Stimulated activated CD4-positive, alpha-beta T cell treated with anti-CD3 and anti-CD28 coated beads, Interleukin-15, amount 100 ng/mL, for 24 hours (primary cell): ENCODE results near the gene ASAP3.

ENCODE experiments used
- DNase-seq: peaks from one replicate; pipeline ENCODE4 v3.0.0-alpha.2; 2020

ASAP3 gene

DNA sequence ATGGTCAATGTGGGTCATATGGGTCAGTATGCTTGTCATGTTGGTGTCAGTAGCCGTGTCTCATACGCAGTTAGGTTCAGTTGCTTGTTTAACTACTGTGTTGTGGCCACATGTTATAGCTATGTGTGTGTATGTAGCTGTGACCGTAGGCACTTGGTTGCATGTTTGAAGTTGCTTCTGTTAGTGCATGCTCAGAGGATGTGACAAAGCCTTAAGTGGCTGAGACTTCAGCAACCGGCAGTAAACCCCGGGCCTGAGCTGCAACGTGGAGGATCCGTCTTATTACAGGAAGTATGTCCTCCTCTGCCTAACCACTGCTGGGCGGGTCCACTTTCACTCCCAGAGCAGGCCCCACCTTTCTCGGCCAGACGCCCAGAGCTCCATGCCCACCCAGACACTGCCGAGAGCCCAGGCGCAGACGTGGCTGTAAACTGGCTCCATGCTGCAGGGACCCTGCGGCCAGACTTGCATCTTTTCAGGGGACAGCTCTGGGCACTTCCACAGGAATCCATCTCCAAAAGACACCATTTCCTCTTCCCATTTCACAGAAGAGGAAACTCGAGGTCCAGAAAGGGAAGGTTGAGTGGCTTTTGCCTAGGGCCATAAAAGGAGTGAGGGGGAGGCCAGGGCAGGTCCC, 61.6 kb downstream of the ASAP3 start:
- DNase-seq: peak; percentile 64

DNA sequence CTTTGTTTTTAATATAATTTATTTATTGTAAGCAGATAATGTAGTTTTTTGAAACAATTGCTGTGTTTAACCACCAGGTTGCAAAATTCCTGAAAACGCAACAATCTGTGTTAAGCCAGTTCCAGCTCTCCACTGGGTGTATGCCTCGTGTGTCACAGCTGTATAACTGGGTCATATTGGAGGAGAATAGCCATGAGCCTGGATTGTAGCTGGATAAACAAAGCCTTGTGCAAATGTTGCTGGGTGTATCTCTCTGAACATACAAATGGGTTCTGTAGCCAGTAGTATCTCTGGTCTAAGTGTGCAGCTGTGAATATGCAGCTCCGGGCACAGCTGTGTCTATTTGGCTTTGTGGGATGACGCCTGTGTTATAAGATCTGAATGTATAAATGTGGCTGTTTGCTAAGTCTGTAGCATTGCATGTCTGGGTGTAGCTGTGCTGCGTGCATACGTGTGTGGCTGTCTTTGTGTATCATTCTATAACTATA, 62.2 kb downstream of the ASAP3 start:
- DNase-seq: no peak

DNA sequence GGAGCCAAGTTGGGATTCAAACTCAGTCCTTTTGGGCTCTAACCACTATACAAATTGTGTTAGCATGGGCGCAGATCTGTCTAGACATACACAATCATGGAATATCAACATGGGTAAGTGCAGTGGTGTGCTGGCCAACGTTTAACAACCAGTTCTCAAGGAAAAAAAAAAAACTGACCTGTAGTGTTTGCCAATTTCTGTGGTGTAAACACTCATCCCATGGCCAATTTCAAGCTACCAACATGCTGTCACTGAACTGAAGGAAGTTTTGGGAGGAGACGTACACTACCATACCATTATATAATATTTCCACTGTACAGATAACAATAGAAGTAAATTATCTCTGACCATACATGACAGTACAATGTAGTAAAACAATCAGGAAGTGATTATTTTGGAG, 62.6 kb downstream of the ASAP3 start:
- DNase-seq: no peak

DNA sequence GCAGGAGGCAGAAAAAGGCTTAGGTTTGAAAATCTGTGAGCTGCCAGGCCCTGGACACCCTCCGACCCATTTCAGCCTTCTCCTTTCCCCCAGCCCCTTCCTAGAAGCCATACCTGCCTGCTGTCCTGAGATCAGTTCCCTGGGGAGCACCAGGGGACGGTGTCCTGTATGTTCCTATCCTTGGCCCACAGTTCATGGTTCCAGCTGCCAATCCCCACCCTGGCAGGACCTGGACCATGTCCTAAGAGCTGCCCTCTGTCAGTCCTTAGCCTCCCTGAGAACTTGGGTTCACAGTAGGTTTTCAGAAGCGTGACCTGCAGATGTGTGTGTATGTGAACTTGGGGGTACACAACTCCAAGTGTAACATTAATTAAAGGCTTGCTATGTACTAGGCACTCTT, 63.2 kb downstream of the ASAP3 start:
- no peak for DNase-seq

DNA sequence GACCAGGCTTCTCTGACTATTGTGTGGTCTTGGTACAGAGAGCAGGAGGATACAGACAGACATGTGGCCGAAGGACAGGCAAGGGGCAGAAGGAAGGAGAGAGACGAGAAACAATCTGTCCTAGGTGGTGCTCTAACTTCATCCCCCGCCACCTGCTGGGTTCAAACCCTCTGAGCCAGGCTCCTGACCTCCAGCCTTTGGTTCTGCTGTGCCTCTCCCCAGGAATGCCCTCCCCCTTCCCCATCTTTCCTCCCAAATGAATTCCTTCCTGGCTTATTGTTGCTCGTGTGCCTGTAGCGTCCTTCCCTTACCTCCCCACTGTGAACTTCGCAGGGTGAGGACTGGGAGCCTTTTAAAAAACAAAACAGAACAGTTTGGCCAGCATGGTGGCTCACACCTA, 64.8 kb downstream of the ASAP3 start:
- DNase-seq: no peak

DNA sequence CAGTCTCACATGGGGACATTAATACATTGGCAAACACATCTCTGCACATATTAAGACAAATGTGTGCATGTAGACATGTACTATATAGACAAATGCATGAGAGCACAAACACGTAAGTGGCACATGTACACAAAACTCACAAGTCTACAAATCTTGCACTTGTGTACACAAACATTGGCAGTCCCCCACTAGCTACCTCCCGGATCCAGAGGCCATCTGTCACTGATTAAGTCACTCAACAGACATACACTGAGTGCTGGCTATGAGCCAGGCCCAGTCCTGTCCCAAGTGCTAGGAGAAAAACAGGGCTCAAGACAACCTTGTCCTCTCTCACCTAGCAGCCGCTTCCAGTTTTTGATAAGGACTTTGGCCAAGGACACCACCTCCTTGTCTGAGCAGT, 66.4 kb downstream of the ASAP3 start:
- no peak for DNase-seq

DNA sequence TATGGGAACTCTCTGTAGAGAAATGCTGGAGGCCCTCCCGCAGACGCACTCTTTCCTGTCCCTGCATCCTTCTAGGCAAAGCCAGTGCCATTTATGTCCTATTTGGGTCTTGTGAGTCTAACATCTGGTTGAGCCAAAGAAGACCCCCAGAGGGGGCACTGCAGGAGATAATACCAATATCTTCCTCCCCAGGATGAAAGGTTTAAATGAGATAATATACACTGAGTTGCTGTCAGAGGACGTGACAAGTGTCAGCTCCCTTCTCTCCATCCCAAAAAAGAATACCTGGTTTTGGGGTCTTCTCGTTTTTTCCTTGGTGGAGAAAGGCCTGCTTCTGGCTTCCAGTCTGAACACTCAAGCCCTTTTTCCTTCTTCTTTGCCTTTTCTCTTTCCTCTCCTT, 67.0 kb downstream of the ASAP3 start:
- no peak for DNase-seq

DNA sequence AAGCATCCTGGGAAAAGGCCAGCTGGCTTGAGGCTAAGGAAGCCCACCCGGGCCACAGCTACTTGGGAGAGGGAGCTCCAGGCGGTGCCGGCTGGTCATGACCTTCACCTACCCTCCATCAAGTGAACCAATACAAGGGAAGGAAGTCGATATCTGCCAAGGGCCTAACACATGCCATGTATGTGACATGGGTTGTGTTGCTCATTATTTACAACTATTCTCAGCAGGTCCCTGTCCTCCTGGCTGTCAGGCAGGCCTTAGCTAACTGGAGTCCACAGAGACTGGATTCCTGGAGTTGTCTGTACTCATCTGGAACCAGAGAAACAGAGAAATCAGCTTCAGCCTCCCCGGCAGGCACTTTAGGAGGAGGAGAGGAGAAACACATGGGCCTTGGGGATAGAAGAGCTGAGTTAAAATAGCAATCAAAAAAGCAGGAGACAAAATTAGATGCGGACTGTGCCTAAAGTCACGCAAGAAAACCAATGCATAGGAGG, 75.1 kb downstream of the ASAP3 start:
- no peak for DNase-seq

DNA sequence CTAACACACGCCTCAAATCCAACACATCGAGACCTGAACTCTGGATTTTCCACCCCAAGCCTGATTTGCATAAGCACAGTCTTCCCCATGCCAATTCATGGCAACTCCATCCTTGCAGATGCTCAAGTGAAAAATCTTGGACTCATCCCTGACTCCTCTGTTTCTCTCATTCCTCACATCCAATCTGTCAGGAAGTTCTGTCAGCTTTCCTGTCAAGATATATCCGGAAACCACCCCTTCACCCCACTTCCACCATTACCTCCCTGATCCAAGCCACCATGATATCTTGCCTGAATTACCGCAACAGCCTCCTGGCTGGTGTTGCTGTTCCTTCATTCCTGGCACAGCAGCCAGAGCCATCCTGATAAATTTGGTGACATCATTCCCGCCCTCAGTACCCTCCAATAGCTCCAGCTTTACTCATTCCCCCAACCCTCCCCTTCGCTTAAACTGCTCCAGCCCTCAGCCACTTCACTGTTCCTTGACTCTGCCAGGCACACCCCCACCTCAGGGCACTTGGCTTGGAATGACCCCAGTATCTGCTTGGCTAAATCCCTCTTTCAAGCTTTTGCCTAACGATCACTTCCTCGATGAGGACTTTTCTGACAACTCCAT, 76.9 kb downstream of the ASAP3 start:
- DNase-seq: no peak

DNA sequence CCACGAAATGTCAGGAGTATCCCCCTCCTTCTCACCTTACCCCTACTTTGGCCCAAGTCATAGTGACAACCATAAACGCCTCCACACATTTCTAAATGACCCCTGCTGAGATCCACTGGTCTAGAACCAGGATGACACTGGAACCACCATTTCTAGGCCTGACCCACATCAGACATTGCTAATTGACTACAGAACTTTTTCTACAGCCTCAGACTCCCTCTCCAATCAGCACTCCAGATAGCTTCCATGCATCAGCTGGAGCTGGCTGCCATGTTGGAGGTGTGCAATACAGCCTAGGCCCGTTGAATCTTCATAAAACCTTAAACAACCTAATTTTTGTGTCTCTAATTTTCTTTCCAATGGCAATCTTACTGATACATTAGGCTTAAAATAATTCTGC, 78.0 kb downstream of the ASAP3 start:
- DNase-seq: no peak

DNA sequence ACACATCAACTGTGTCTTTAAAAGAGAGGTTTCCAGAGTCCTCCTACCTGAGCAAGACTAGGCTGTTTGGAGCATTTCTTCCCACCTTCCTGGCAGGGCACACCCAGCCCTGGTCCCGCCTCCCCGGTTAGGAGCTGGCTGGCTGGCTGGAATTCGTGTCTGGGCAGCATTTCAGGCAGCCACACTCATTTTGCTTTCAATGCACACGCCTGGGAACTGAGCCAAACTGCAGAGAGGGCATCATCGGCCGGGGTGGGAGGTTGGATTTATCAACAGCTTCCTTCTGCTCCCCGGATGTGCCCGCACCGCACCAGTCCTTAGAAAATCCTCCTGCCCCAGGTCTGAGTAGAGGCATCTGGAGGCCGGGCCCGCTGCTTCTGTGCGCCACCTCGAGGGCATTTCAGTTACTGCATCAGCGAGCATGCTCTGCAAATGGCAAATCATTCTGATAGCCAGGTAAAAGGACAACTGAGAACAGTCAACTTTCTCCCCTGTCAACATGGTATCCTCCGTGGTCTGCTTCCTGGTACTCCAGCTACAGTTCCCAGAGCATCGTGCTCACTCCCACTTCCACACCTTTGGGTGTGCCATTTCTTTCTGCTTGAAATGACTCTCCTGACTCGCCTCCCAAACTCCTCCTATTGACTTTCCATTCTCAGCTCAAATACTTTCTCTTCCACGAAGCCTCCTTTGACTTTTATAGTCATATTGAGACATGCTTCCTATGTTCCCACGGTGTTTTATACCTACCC, 80.1 kb downstream of the ASAP3 start:
- peak; percentile 91 for DNase-seq

DNA sequence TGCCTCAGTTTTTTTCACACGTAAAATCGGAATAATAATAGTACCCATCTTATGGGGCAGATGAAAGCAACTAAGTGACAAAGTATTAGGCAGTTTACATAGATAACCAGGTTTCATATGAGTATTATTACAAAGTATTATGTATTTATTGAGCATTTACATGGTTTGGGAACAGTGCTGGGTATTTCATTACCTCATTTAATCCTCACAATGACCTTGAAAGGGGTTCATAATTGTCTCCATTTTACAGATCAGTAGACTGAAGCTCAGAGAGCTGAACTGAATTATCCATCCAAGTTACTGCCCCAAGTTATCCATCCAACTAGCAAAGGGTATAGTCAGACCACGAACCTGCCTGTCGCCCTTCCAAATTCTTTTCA, 80.6 kb downstream of the ASAP3 start:
- no peak for DNase-seq

DNA sequence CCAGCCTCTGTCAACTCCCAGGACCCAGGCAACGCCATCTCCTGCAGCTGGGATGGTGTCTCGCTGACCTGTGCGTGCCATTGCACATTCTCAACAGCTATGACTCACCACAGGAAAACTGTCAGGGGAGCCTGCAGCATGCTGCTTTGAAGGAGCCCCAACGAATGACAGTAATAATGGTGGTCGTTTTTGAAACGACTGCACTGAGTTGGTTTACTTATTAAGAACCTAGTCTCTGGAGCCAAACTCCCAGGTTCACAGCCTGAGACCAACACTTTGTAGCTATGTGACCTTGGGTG, 81.0 kb downstream of the ASAP3 start:
- DNase-seq: no peak

DNA sequence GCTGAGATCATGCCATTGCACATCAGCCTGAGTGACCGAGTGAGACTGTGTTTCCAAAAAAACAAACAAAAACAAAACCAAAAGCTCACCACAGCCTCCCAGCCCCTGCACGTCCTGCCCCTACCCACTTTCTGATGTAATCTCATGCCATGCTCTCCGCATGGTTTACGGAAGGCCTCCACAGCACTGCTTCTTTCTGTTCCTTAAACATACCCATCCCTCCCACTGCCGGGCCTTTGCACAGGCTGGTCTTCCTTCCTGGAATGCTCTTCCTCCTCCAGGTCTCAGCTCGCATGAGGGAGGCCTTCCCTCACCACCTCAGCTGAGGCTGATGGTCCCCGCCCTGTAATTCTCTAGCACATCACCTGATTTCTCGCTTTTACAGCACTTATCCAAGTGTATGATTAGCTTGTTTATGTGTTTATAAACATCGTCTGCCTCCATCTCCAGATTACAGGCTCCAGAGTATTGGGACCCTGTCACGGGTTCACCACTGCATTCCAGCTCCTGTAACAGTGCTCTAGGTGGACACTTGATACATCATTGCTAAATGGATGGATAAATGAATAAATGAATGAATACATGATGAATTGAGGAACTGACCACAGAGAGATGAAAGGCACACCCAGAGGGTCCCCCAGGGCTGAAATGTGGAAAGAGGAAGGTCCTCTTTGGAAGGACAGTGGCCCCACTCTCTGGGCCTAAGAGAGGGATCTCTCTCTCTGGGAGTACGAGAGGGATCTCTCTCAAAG, 81.5 kb downstream of the ASAP3 start:
- no peak for DNase-seq

DNA sequence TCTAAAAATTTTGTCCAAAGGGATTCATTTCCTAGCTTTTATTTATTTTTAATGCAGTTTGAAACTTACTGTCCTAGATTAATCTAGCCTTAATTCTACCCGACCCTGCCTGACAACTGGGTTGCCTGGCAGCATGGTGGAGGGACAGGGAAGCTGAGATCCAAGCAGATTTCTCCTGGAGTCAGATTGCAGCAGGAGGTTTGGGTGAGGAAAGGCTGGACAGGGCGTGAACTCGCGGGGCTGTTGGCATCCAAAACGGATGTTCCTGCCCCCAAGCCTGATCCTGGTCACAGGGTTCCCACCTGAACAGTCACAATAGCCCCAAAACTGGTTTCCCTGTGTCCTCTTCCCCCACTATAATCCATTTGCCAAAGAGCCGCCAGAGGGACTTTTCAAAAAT, 82.7 kb downstream of the ASAP3 start:
- no peak for DNase-seq

DNA sequence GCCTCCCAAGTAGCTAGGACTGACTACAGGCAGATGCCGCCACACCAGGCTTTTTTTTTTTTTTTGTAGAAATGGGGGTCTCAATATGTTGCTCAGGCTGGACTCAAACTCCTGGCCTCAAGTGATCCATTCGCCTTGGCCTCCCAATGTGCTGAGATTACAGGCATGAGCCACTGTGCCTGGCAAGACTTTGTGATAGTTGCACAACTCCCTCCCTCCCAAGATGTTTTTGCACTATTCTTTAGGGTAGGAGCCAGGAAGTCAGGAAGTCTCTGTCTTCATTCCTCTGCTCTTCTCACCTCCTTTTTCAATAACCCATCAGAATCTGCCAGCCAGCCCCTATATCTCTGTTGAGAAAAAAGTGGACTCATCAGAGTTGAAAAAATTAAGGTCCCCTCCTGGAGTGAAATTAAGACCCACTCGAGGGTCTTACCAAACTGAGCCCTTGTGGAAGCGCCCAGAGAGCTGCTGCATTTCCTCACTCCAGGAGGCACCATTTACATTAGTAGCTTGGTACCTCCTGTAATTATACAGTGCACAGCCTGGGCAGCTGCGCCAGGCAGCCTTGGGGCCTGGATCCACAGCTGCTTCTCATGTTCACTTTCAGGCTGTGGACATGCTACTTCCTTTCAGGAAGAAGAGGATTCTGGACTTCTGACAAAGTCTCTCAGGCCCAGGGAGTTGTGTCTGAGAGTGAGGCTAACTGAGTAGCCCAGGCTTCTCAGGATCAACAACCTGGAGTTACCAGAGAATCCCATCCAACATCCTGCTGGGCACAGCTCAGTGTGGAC, 83.5 kb downstream of the ASAP3 start:
- DNase-seq: no peak

DNA sequence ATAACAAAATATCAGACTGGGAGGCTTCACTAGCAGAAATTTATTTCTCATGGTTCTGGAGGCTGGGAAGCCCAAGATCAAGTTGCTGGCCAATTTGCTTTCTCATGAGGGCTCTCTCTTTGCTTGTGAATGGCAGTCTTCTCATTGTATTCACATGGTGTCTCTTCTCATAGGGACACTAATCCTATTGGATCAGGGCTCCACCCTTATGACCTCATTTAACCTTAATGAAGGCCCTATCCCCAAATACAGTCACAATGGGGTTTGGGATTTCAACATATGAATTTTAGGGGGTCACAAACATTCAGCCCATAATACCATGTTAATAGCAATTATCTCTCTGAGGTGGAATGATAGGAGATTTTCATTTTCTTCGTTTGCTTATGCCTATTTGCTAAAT, 84.8 kb downstream of the ASAP3 start:
- DNase-seq: no peak

DNA sequence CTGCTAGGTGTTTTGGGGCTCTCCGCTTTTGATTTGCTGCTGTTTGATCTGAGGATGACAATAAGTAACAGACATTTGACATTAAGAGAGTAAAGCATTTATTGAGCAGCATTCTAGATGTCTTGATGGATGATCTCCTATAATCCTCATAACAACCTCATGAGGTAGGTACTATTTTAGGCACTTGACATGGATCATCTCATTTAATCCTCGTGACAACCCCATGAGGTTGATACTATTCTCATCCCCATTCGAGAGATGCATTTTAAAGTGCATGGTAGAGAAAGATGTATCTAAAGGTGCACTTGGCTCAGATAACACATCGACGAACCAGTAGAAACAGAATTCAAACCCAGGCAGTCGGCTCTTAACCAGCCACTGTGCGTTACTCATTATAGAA, 86.1 kb downstream of the ASAP3 start:
- DNase-seq: no peak

DNA sequence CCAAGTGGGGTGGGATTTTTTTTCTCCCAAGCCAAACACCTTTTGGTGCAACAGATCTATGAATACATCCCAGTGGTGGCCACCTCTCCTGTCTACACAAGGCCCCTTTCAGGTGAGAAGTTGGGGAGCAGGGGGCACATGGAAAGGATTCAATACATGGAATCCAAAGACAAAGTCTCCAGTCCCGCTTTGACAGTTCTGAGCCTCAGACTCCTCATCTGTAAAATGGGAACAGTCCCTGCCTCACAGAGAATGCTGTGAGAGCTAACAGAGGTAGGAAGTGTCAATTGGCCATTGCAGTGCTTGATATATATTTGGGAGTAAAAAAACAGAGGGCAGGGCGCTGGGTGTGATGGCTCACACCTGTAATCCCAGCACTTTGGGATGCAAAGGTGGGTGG, 87.6 kb downstream of the ASAP3 start:
- DNase-seq: no peak

DNA sequence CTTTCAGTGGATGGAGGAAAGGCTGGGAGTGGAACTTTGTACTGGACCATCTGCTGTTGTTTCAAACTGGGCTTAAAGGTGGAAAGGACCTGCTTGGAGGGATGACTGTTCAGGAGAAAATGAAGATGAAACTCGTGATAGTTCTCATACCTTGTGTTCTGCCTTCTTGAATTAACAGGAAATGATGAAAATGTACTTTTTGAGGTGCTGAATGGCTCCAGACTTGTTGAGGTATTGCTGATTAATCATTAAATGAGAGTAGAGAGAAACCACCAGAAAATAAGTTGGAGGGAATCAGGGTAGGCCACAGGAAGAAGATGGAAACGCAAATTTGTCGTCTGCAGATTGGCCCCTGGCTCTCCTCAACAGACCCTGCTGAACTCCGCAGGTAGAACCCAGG, 88.1 kb downstream of the ASAP3 start:
- DNase-seq: no peak

DNA sequence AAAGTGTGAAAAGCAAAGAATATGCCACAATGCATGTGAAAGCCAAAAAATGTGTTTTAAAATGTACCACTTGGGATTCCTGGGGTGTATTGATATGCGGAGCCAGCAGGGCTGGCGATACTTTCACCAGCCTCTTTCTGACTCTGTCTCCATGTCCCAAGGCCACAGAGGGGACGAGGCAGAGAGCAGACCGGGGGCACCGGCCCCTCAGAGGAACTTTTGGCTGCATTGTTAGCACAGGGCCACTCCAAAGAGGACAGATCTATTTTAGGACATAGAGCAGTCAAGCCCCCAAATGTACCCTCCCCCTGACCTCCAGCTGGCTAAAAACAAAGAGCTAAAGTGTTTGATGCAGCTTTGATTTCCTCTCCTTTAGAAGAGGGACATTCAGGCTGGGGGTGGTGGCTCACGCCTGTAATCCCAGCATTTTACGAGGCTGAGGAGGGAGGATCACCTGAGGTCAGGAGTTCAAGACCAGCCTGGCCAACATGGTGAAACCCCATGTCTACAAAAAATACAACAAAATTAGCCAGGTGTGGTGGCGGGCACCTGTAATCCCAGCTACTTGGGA, 88.7 kb downstream of the ASAP3 start:
- DNase-seq: no peak

DNA sequence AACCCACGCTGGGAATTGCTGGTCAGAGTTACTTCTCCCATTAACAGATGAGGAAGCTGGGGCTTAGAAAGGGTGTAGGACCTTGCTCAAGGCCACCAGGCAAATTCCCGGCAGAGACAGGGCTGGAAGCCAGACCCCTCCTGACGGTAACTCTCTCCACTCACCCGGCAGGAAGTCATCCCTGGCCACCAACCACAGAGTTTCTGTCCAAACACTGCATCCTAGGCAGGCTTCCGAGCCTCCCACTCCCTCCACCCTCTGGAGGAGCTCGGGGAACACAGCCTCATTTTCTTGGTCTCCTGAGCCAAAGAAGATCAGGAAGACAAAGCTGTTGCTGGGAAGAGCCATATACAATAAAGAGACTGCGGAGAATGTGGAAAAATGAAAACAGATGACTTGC, 89.3 kb downstream of the ASAP3 start:
- no peak for DNase-seq

DNA sequence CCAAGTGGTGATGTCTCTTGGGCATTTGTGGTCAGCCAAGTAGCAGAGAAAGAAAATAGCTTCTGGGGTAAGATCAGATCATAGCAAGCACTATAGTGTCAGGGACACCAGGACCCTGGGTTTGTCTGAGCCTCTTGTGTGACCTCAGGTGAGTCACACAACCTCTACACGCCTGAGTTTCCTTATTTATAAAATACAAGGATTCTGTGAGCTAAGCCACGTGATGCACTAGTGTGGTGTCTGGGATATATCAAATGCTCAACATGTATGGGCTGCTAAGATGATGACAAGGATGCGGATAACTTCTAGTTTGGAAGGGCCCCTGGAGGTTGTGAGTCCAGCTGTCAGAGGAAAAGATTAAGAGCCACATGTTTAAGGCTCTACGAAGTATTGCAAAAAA, 89.8 kb downstream of the ASAP3 start:
- DNase-seq: no peak
